Kidney capillary endothelial cell (primary cell): Measurements from ENCODE around the gene CRELD2.

Source experiments
- DNase-seq: peaks from one replicate; pipeline ENCODE4 v3.0.0-alpha.2; 2018; ENCODE audit warnings: low spot score

Gene CRELD2

GRCh38 chr22:49946612-49947295 is 28.3 kb downstream of the CRELD2 start:
- DNase-seq, result no peak

GRCh38 chr22:49947296-49947622 is 28.8 kb downstream of the CRELD2 start:
- no peak for DNase-seq

GRCh38 chr22:49948116-49948957 is 29.9 kb downstream of the CRELD2 start:
- no peak for DNase-seq

- no peak for DNase-seq
These were observed 30.8 kb downstream of the CRELD2 start for GRCh38 chr22:49948958-49949913.

GRCh38 chr22:49949914-49950292 is 31.5 kb downstream of the CRELD2 start:
- no peak for DNase-seq

- DNase-seq, result no peak
These were observed 32.1 kb downstream of the CRELD2 start for GRCh38 chr22:49950396-49950994.

GRCh38 chr22:49951000-49951677 is 32.7 kb downstream of the CRELD2 start:
- no peak for DNase-seq

GRCh38 chr22:49951678-49951985 is 33.2 kb downstream of the CRELD2 start:
- no peak for DNase-seq

GRCh38 chr22:49951986-49952896 is 33.8 kb downstream of the CRELD2 start:
- no peak for DNase-seq

GRCh38 chr22:49953027-49953679 is 34.7 kb downstream of the CRELD2 start:
- no peak for DNase-seq

- DNase-seq, result no peak
These were observed 35.4 kb downstream of the CRELD2 start for GRCh38 chr22:49953680-49954344.

- DNase-seq, result no peak
These were observed 35.9 kb downstream of the CRELD2 start for GRCh38 chr22:49954354-49954753.

- no peak for DNase-seq
These were observed 36.7 kb downstream of the CRELD2 start for GRCh38 chr22:49954991-49955580.

GRCh38 chr22:49955581-49956417 is 37.4 kb downstream of the CRELD2 start:
- DNase-seq, result no peak

- no peak for DNase-seq
These were observed 38.0 kb downstream of the CRELD2 start for GRCh38 chr22:49956418-49956770.

- no peak for DNase-seq
These were observed 38.7 kb downstream of the CRELD2 start for GRCh38 chr22:49956914-49957825.

- no peak for DNase-seq
These were observed 39.5 kb downstream of the CRELD2 start for GRCh38 chr22:49957826-49958365.
